H9 (cell line): ENCODE measurements around the gene LRRK1. TPM values are rescaled to one million over a fixed set of nuclear protein-coding genes. Genes with fewer than 3 reads are reported as not detected.

Source experiments
- DNase-seq: peaks from one replicate; pipeline ENCODE4 v3.0.0-alpha.2; 2017
- H2AFZ ChIP-seq: one replicate; pipeline ENCODE4 v1.6.1; 2013; ENCODE audit warnings: mild to moderate bottlenecking, low read length, control low read depth, moderate library complexity
- H2AK5ac ChIP-seq: 2 replicates; pipeline ENCODE4 v1.6.1; 2013; ENCODE audit warnings: low read length, control low read depth, mixed read lengths; ENCODE audit not compliant: insufficient read length
- H2BK120ac ChIP-seq: one replicate; pipeline ENCODE4 v1.6.1; 2013; ENCODE audit warnings: low read depth, mild to moderate bottlenecking, low read length, control low read depth, inconsistent platforms; ENCODE audit not compliant: poor library complexity, severe bottlenecking
- H2BK12ac ChIP-seq: 2 replicates; pipeline ENCODE4 v1.6.1; 2013; ENCODE audit warnings: low read length, control low read depth, mixed read lengths, low read depth; ENCODE audit not compliant: insufficient read length
- H2BK15ac ChIP-seq: 2 replicates; pipeline ENCODE4 v1.6.1; 2013; ENCODE audit warnings: low read depth, low read length, control low read depth
- H2BK20ac ChIP-seq: one replicate; pipeline ENCODE4 v1.6.1; 2013; ENCODE audit warnings: low read depth, mild to moderate bottlenecking, low read length, control low read depth, inconsistent platforms; ENCODE audit not compliant: poor library complexity, severe bottlenecking
- H2BK5ac ChIP-seq: 2 replicates; pipeline ENCODE4 v1.6.1; 2013; ENCODE audit warnings: low read length, control low read depth, mixed read lengths; ENCODE audit not compliant: insufficient read length
- H3K14ac ChIP-seq: 2 replicates; pipeline ENCODE4 v1.6.1; 2013; ENCODE audit warnings: low read length, control low read depth; ENCODE audit not compliant: insufficient read depth
- H3K18ac ChIP-seq: 2 replicates; pipeline ENCODE4 v1.6.1; 2013; ENCODE audit warnings: low read depth, mild to moderate bottlenecking, mixed read lengths, low read length, control low read depth; ENCODE audit not compliant: insufficient read length
- H3K23ac ChIP-seq: 2 replicates; pipeline ENCODE4 v1.6.1; 2013; ENCODE audit warnings: low read length, control low read depth, mixed read lengths, low read depth; ENCODE audit not compliant: insufficient read length
- H3K23me2 ChIP-seq: 2 replicates; pipeline ENCODE4 v1.6.1; 2013; ENCODE audit warnings: low read depth, mild to moderate bottlenecking, mixed read lengths, low read length, control low read depth; ENCODE audit not compliant: insufficient read length, poor library complexity, severe bottlenecking
- H3K27ac ChIP-seq: 2 replicates; pipeline ENCODE4 v1.5.1; 2013; ENCODE audit warnings: low read length, control low read depth, mixed read lengths, low read depth; ENCODE audit not compliant: insufficient read length
- H3K27me3 ChIP-seq: 2 replicates; pipeline ENCODE4 v1.6.1; 2013; ENCODE audit warnings: low read length, control low read depth, inconsistent platforms; ENCODE audit not compliant: insufficient read depth
- H3K4ac ChIP-seq: 2 replicates; pipeline ENCODE4 v1.6.1; 2013; ENCODE audit warnings: low read depth, mild to moderate bottlenecking, control low read depth, inconsistent platforms, low read length, moderate library complexity
- H3K4me1 ChIP-seq: 2 replicates; pipeline ENCODE4 v1.6.1; 2013; ENCODE audit warnings: low read length, control low read depth, inconsistent platforms; ENCODE audit not compliant: insufficient read depth
- H3K4me2 ChIP-seq: 2 replicates; pipeline ENCODE4 v1.6.1; 2013; ENCODE audit warnings: low read length, control low read depth, mixed read lengths; ENCODE audit not compliant: insufficient read length, insufficient read depth
- H3K56ac ChIP-seq: 2 replicates; pipeline ENCODE4 v1.6.1; 2013; ENCODE audit warnings: low read depth, mild to moderate bottlenecking, mixed read lengths, low read length, control low read depth; ENCODE audit not compliant: insufficient read length
- H3K79me1 ChIP-seq: 2 replicates; pipeline ENCODE4 v1.6.1; 2013; ENCODE audit warnings: low read depth, mild to moderate bottlenecking, moderate library complexity, low read length, control low read depth, inconsistent platforms; ENCODE audit not compliant: insufficient read depth, poor library complexity, severe bottlenecking
- H3K79me2 ChIP-seq: 2 replicates; pipeline ENCODE4 v1.6.1; 2013; ENCODE audit warnings: low read length, control low read depth, inconsistent platforms; ENCODE audit not compliant: insufficient read depth
- H3K9ac ChIP-seq: 2 replicates; pipeline ENCODE4 v1.6.1; 2013; ENCODE audit warnings: low read length, control low read depth, mixed read lengths; ENCODE audit not compliant: insufficient read length; ENCODE audit errors: extremely low read depth
- H3K9me3 ChIP-seq: one replicate; pipeline ENCODE4 v1.6.1; 2013; ENCODE audit warnings: low read depth, low read length, inconsistent platforms; ENCODE audit not compliant: control insufficient read depth
- H3T11ph ChIP-seq: one replicate; pipeline ENCODE4 v1.6.1; 2013; ENCODE audit warnings: mild to moderate bottlenecking, low read length, control low read depth, inconsistent platforms
- H4K20me1 ChIP-seq: one replicate; pipeline ENCODE4 v1.6.1; 2013; ENCODE audit not compliant: control insufficient read depth, insufficient read length, insufficient read depth
- H4K5ac ChIP-seq: 2 replicates; pipeline ENCODE4 v1.6.1; 2013; ENCODE audit warnings: low read depth, mild to moderate bottlenecking, mixed read lengths, low read length, control low read depth; ENCODE audit not compliant: insufficient read length
- H4K8ac ChIP-seq: replicated peaks from 2 replicates; pipeline ENCODE4 v1.6.1; 2013; ENCODE audit warnings: low read length, control low read depth, mixed read lengths, low read depth; ENCODE audit not compliant: insufficient read length
- H4K91ac ChIP-seq: 2 replicates; pipeline ENCODE4 v1.6.1; 2013; ENCODE audit warnings: low read depth, mild to moderate bottlenecking, moderate library complexity, mixed read lengths, low read length, control low read depth; ENCODE audit not compliant: insufficient read length
- H3K27ac Mint-ChIP-seq, 3 experiments: 2 replicates in 2 of 3; 3 replicates in 1 of 3; pipeline ENCODE4 v1.8.0; 2020 to 2021; ENCODE audit warnings: mixed read lengths in 3 of 3, mild to moderate bottlenecking in 1 of 3, moderate library complexity in 1 of 3
- H3K27me3 Mint-ChIP-seq: 2 replicates; pipeline ENCODE4 v1.8.0; 2021; ENCODE audit warnings: low read depth, mild to moderate bottlenecking, moderate library complexity, mixed read lengths
- H3K36me3 Mint-ChIP-seq, 3 experiments: 2 replicates in 2 of 3; 3 replicates in 1 of 3; pipeline ENCODE4 v1.8.0; 2020 to 2021; ENCODE audit warnings: low read depth in 3 of 3, mixed read lengths in 3 of 3; ENCODE audit not compliant: insufficient read depth in 1 of 3
- H3K4me1 Mint-ChIP-seq, 2 experiments: 2 replicates each; pipeline ENCODE4 v1.8.0; 2020; ENCODE audit warnings: mixed read lengths in 2 of 2
- H3K4me3 Mint-ChIP-seq, 2 experiments: 2 replicates in 1 of 2; 3 replicates in 1 of 2; pipeline ENCODE4 v1.8.0; 2020 to 2021; ENCODE audit warnings: mild to moderate bottlenecking in 2 of 2, mixed read lengths in 2 of 2, moderate library complexity in 1 of 2
- H3K9me3 Mint-ChIP-seq, 2 experiments: 2 replicates in 1 of 2; 3 replicates in 1 of 2; pipeline ENCODE4 v1.8.0; 2020; ENCODE audit warnings: mild to moderate bottlenecking in 2 of 2, mixed read lengths in 2 of 2, moderate library complexity in 1 of 2
- CTCF ChIP-seq: fragments of 200-600 bp; sonication (generic); conservative IDR thresholded peaks from 3 replicates; pipeline ENCODE4 v1.8.0; 2021; ENCODE audit warnings: antibody characterized with exemption, mild to moderate bottlenecking
- WGBS: extraction: QIAGEN DNeasy Blood & Tissue Kit; methylation state at CpG from one replicate; pipeline ENCODE4 v1.1.7; 2013; ENCODE audit warnings: missing lambda C conversion rate, low lambda C conversion rate, mixed read lengths; ENCODE audit not compliant: insufficient read length; ENCODE audit errors: extremely low coverage; 5-methylcytosine and 5-hydroxymethylcytosine counted together
- total RNA-seq: library from RNA; stranded (reverse); gene quantifications from 2 replicates; pipeline ENCODE4 v1.2.1, GENCODE V29; 2021

The LRRK1 gene
- total RNA-seq, 1 experiment from 2014 or later: 4.0 TPM

GRCh38 chr15:100930306-100930848 is 11.2 kb downstream of the LRRK1 start:
- Histone ChIP-seq H3K9ac (no peak overlapping the region), H3K14ac (no peak overlapping the region), H2BK120ac (no peak overlapping the region), H3K27me3 (no peaks in the 10 kb centered on the region), H3K4ac (no peak overlapping the region), H3T11ph (no peak overlapping the region), H3K79me2 (no peaks in the 10 kb centered on the region), H2BK15ac (no peak overlapping the region), H3K23me2 (no peaks in the 10 kb centered on the region), H3K4me1 (no peaks in the 10 kb centered on the region; the same call in 1 of the 2 replicates), H2BK12ac (no peak overlapping the region), H4K5ac (no peak overlapping the region), H4K91ac (no peak overlapping the region), H3K18ac (no peak overlapping the region), H3K56ac (no peak overlapping the region), H3K27ac (no peak overlapping the region), H3K4me2 (no peak overlapping the region), H4K8ac (no peak overlapping the region), H4K20me1 (no peaks in the 10 kb centered on the region), H2AFZ (no peak overlapping the region), H2BK20ac (no peak overlapping the region), H3K79me1 (no peaks in the 10 kb centered on the region), H2AK5ac (no peak overlapping the region), H2BK5ac (no peak overlapping the region), H3K23ac (no peak overlapping the region), H3K9me3 (no peaks in the 10 kb centered on the region)
- WGBS: no CpG with 5 or more reads among the region's 4 CpGs
- H3K9me3 Mint-ChIP-seq: no peaks in the 10 kb centered on the region
- no peaks in the 10 kb centered on the region for H3K36me3 Mint-ChIP-seq
- no peak for TF ChIP-seq CTCF
- H3K27me3 Mint-ChIP-seq: peaks cover 35% of the 10 kb centered on the region
- no peak overlapping the region for H3K4me3 Mint-ChIP-seq
- no peak overlapping the region for H3K27ac Mint-ChIP-seq
- peaks cover 30 to 41% of the 10 kb centered on the region in 2 experiments for H3K4me1 Mint-ChIP-seq
- no peak for DNase-seq
